GM12878 (cell line): ENCODE measurements around the gene CAPS.

ENCODE experiments used
- CBX5 ChIP-seq: sonication (generic); IDR thresholded peaks from 2 replicates; pipeline ENCODE4 v1.6.1; 2016; ENCODE audit warnings: low read depth, moderate library complexity, mild to moderate bottlenecking, inconsistent platforms
- CHD1 ChIP-seq: IDR thresholded peaks from 2 replicates; pipeline ENCODE4 v1.6.1; 2012; ENCODE audit warnings: low read depth, low read length, improper control_type of control experiment
- CHD4 ChIP-seq: fragments of 200-600 bp; sonication (generic); IDR thresholded peaks from 2 replicates; pipeline ENCODE4 v1.6.1; 2016; ENCODE audit warnings: mild to moderate bottlenecking
- CTCF ChIP-seq, 3 experiments: IDR thresholded peaks in 2 of 3; conservative IDR thresholded peaks in 1 of 3; 2 replicates each; pipeline ENCODE4 v1.5.1; 2011; ENCODE audit warnings: low read depth in 3 of 3, low read length in 3 of 3, mild to moderate bottlenecking in 3 of 3, control low read depth in 2 of 3, moderate library complexity in 2 of 3, inconsistent platforms in 1 of 3, mixed read lengths in 1 of 3; ENCODE audit not compliant: control insufficient read depth in 2 of 3, insufficient read depth in 1 of 3; ENCODE audit errors: extremely low read depth in 1 of 3
- EED ChIP-seq: sonication (generic); IDR thresholded peaks from 2 replicates; pipeline ENCODE4 v1.6.1; 2016; ENCODE audit warnings: antibody characterized with exemption, low read depth
- KAT2A ChIP-seq: conservative IDR thresholded peaks from 2 replicates; pipeline ENCODE4 v1.6.1; 2011; ENCODE audit warnings: low read depth, low read length; ENCODE audit not compliant: control insufficient read depth
- MAX ChIP-seq: IDR thresholded peaks from 2 replicates; pipeline ENCODE4 v1.6.1; 2012; ENCODE audit warnings: low read depth, low read length, improper control_type of control experiment
- MEF2B ChIP-seq: fragments of 450-650 bp; IDR thresholded peaks from 2 replicates; pipeline ENCODE4 v1.6.1; 2018; ENCODE audit warnings: mild to moderate bottlenecking, moderate library complexity; ENCODE audit not compliant: partially characterized antibody, poor library complexity, severe bottlenecking
- NRF1 ChIP-seq: conservative IDR thresholded peaks from 2 replicates; pipeline ENCODE4 v1.6.1; 2011; ENCODE audit warnings: mild to moderate bottlenecking, low read depth, low read length, improper control_type of control experiment
- PKNOX1 ChIP-seq: fragments of 450-650 bp; IDR thresholded peaks from 2 replicates; pipeline ENCODE4 v1.6.1; 2016; ENCODE audit warnings: mild to moderate bottlenecking
- RAD21 ChIP-seq: IDR thresholded peaks from 2 replicates; pipeline ENCODE4 v1.6.1; 2011; ENCODE audit warnings: mild to moderate bottlenecking, low read depth, low read length, moderate library complexity; ENCODE audit not compliant: insufficient read depth
- USF1 ChIP-seq: IDR thresholded peaks from 2 replicates; pipeline ENCODE4 v1.6.1; 2011; ENCODE audit warnings: borderline replicate concordance, low read depth, mild to moderate bottlenecking, moderate library complexity, mixed read lengths, low read length; ENCODE audit not compliant: insufficient read depth; ENCODE audit errors: extremely low read length
- USF2 ChIP-seq: IDR thresholded peaks from 2 replicates; pipeline ENCODE4 v1.6.1; 2011; ENCODE audit warnings: low read depth, low read length, improper control_type of control experiment, borderline replicate concordance

GRCh38 chr19:5903056-5903623 is 10.9 kb upstream of the CAPS start:
- TF ChIP-seq USF2 = no peak
- 0 out of 2 replicates have a peak, but pooled peaks have one; percentile 8 for TF ChIP-seq EED
- no peak for TF ChIP-seq NRF1
- TF ChIP-seq USF1 = no peak
- no peak for TF ChIP-seq KAT2A
- TF ChIP-seq RAD21 = no peak
- TF ChIP-seq CBX5 = no peak
- no peak for TF ChIP-seq CTCF (IDR thresholded peaks at IDR 0.05 in 2 of 3, conservative IDR thresholded peaks at IDR 0.05 in 1 of 3; ENCODE audit: control insufficient read depth in 2 of 3, extremely low read depth in 1 of 3, insufficient read depth in 1 of 3, low read depth in 3 of 3, low read length in 3 of 3)
- TF ChIP-seq CHD4 = no peak
- TF ChIP-seq CHD1 = no peak
- no peak for TF ChIP-seq MAX
- TF ChIP-seq PKNOX1 = no peak
- no peak for TF ChIP-seq MEF2B
